HG03378 (cell line): ENCODE results near the gene ZFP82.

ENCODE experiments used
- ATAC-seq: cut with Tn5 transposase; IDR thresholded peaks from one replicate; pipeline ENCODE4 v1.9.1; 2021; ENCODE audit warnings: mild to moderate bottlenecking, moderate library complexity; ENCODE audit not compliant: unreplicated experiment

Gene ZFP82

GRCh38 chr19:36373638-36374156 lies 44.7 kb downstream of the ZFP82 start:
- no peak for ATAC-seq

DNA sequence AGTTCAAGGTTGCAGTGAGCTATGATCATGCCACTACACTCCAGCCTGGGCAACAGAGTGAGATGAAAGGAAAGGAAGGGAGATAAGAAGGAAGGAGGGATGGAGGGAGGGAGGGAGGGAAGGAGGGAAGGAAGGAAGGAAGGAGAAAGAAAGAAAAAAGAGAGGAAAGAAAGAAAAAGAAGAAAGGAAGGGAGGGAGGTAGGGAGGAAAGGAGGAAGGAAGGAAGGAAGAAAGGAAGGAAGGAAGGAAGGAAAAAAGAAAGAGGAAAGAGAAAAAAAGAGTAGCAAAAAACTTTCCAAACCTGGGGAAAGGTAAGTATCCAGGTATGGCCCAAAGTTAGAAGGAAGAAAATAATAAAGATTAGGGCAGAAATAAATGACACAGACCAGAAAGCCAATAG lies 46.6 kb downstream of the ZFP82 start:
- ATAC-seq, result no peak

- ATAC-seq, result no peak
Measured at GRCh38 chr19:36363845-36364244, 54.6 kb downstream of the ZFP82 start.
